H1 (cell line): ENCODE measurements around the gene FOXJ2. TPM values are rescaled to one million over a fixed set of nuclear protein-coding genes. Genes with fewer than 3 reads are reported as not detected.

Experiments used
- CTCF ChIA-PET: fragments of 300-600 bp; sonication (Branson Sonifier 250); formaldehyde crosslinking; loops from one replicate; lab custom pipeline; 2021; ENCODE audit not compliant: partially characterized antibody; lab: Charles Lee
- POLR2A ChIA-PET: fragments of 300-600 bp; sonication (Branson Sonifier 250); formaldehyde crosslinking; loops from one replicate; lab custom pipeline; 2021; ENCODE audit warnings: inconsistent platforms; ENCODE audit not compliant: partially characterized antibody; lab: Charles Lee
- DNase-seq, 2 experiments: peaks; one replicate each; pipeline versions ENCODE4 v3.0.0 to v3.0.0-alpha.2; 2010 to 2022; ENCODE audit warnings: low spot score in 2 of 2, low read depth in 1 of 2, mixed read lengths in 1 of 2
- FAIRE-seq: peaks from 2 replicates; lab custom pipeline; 2011; peaks lifted over from hg19 to GRCh38; lab: Jason Lieb, UNC
- H2AFZ ChIP-seq: 2 replicates; pipeline ENCODE4 v1.8.1; 2012; ENCODE audit warnings: low read length, inconsistent platforms
- H2AK5ac ChIP-seq: 2 replicates; pipeline ENCODE4 v1.6.1; 2013; ENCODE audit warnings: low read depth, low read length
- H2BK120ac ChIP-seq: replicated peaks from 2 replicates; pipeline ENCODE3; 2013; ENCODE audit warnings: low read depth, low read length, inconsistent platforms
- H2BK12ac ChIP-seq: 2 replicates; pipeline ENCODE4 v1.6.1; 2013; ENCODE audit warnings: low read depth, low read length
- H2BK15ac ChIP-seq: 2 replicates; pipeline ENCODE4 v1.6.1; 2013; ENCODE audit warnings: low read length
- H2BK20ac ChIP-seq: 2 replicates; pipeline ENCODE4 v1.6.1; 2013; ENCODE audit warnings: low read length
- H2BK5ac ChIP-seq: 2 replicates; pipeline ENCODE4 v1.6.1; 2013; ENCODE audit warnings: low read depth, low read length
- H3K14ac ChIP-seq: 2 replicates; pipeline ENCODE4 v1.6.1; 2013; ENCODE audit warnings: inconsistent platforms; ENCODE audit not compliant: insufficient read length
- H3K18ac ChIP-seq: 2 replicates; pipeline ENCODE4 v1.6.1; 2013; ENCODE audit warnings: low read length; ENCODE audit errors: extremely low read depth
- H3K23ac ChIP-seq: 2 replicates; pipeline ENCODE4 v1.6.1; 2013; ENCODE audit warnings: inconsistent platforms; ENCODE audit not compliant: insufficient read length
- H3K23me2 ChIP-seq: 2 replicates; pipeline ENCODE4 v1.6.1; 2013; ENCODE audit warnings: low read depth, low read length
- H3K27ac ChIP-seq: 2 replicates; pipeline ENCODE4 v1.6.1; 2011; ENCODE audit warnings: low read depth, low read length, inconsistent platforms
- H3K27me3 ChIP-seq, 4 experiments: replicated peaks in 1 of 4; 1 replicate in 1 of 4; 2 replicates in 3 of 4; pipeline versions ENCODE4 v1.6.1 to v1.8.1; 2011 to 2013; ENCODE audit warnings: low read length in 3 of 4, mild to moderate bottlenecking in 3 of 4, inconsistent platforms in 2 of 4, mixed read lengths in 2 of 4, moderate library complexity in 1 of 4; ENCODE audit not compliant: control insufficient read depth in 3 of 4, insufficient read depth in 3 of 4; ENCODE audit errors: extremely low read depth in 1 of 4
- H3K36me3 ChIP-seq, 4 experiments: 2 replicates each; pipeline versions ENCODE4 v1.6.1 to v1.8.1; 2011 to 2013; ENCODE audit warnings: mild to moderate bottlenecking in 4 of 4, low read length in 3 of 4, moderate library complexity in 2 of 4, control low read depth in 1 of 4, inconsistent platforms in 1 of 4; ENCODE audit not compliant: insufficient read depth in 4 of 4, control insufficient read depth in 2 of 4
- H3K4ac ChIP-seq: replicated peaks from 2 replicates; pipeline ENCODE3; 2013; ENCODE audit warnings: low read length, low read depth, mixed read lengths, inconsistent platforms; ENCODE audit not compliant: insufficient read length
- H3K4me1 ChIP-seq, 4 experiments: replicated peaks in 1 of 4; 1 replicate in 1 of 4; 2 replicates in 3 of 4; pipeline versions ENCODE4 v1.6.1 to v1.8.1; 2011 to 2013; ENCODE audit warnings: low read length in 3 of 4, inconsistent platforms in 2 of 4, mixed read lengths in 1 of 4; ENCODE audit not compliant: insufficient read depth in 4 of 4, control insufficient read depth in 3 of 4
- H3K4me2 ChIP-seq, 2 experiments: 2 replicates each; pipeline versions ENCODE4 v1.6.1 to v1.8.1; 2011 to 2013; ENCODE audit warnings: low read depth in 2 of 2, low read length in 2 of 2, control low read depth in 1 of 2, inconsistent platforms in 1 of 2, mild to moderate bottlenecking in 1 of 2; ENCODE audit not compliant: insufficient read depth in 1 of 2
- H3K4me3 ChIP-seq, 4 experiments: fragments of 200-600, 300-600 bp in 1 of 4; sonication (generic), shearing (Covaris generic), sonication (Bioruptor Twin) in 1 of 4; 2 replicates each; pipeline versions ENCODE4 v1.5.1 to v1.8.1; 2011 to 2016; ENCODE audit warnings: low read length in 4 of 4, low read depth in 3 of 4, control low read depth in 2 of 4, inconsistent platforms in 2 of 4, mild to moderate bottlenecking in 2 of 4, mixed read lengths in 1 of 4, moderate library complexity in 1 of 4; ENCODE audit not compliant: insufficient read depth in 2 of 4; ENCODE audit errors: extremely low read depth in 1 of 4
- H3K56ac ChIP-seq: replicated peaks from 2 replicates; pipeline ENCODE3; 2013; ENCODE audit warnings: low read depth, mild to moderate bottlenecking, mixed read lengths, low read length, inconsistent platforms; ENCODE audit not compliant: insufficient read length
- H3K79me1 ChIP-seq: 2 replicates; pipeline ENCODE4 v1.6.1; 2013; ENCODE audit warnings: low read depth, low read length, control low read depth
- H3K79me2 ChIP-seq, 2 experiments: 2 replicates each; pipeline versions ENCODE4 v1.6.1 to v1.8.1; 2012 to 2013; ENCODE audit warnings: low read length in 2 of 2, mild to moderate bottlenecking in 2 of 2, inconsistent platforms in 1 of 2; ENCODE audit not compliant: insufficient read depth in 2 of 2, control insufficient read depth in 1 of 2
- H3K9ac ChIP-seq, 4 experiments: replicated peaks in 1 of 4; 1 replicate in 1 of 4; 2 replicates in 3 of 4; pipeline versions ENCODE4 v1.6.1 to v1.8.1; 2011 to 2013; ENCODE audit warnings: low read depth in 3 of 4, low read length in 3 of 4, control low read depth in 2 of 4, mild to moderate bottlenecking in 2 of 4, moderate library complexity in 2 of 4, inconsistent platforms in 1 of 4; ENCODE audit errors: extremely low read depth in 1 of 4
- H3K9me3 ChIP-seq, 2 experiments: 2 replicates each; pipeline versions ENCODE4 v1.6.1 to v1.8.1; 2012 to 2013; ENCODE audit warnings: mild to moderate bottlenecking in 2 of 2, moderate library complexity in 2 of 2, control low read depth in 1 of 2, inconsistent platforms in 1 of 2, low read depth in 1 of 2, low read length in 1 of 2, mixed read lengths in 1 of 2; ENCODE audit not compliant: insufficient read depth in 2 of 2
- H4K20me1 ChIP-seq, 2 experiments: replicated peaks in 1 of 2; 2 replicates each; pipeline versions ENCODE3 to v1.8.1; 2011 to 2013; ENCODE audit warnings: inconsistent platforms in 2 of 2, low read length in 2 of 2, mild to moderate bottlenecking in 1 of 2; ENCODE audit not compliant: insufficient read depth in 2 of 2, control insufficient read depth in 1 of 2
- H4K5ac ChIP-seq: 2 replicates; pipeline ENCODE4 v1.6.1; 2013; ENCODE audit warnings: low read length, low read depth, mixed read lengths, inconsistent platforms; ENCODE audit not compliant: insufficient read length
- H4K8ac ChIP-seq: 2 replicates; pipeline ENCODE4 v1.8.0; 2013; ENCODE audit warnings: mild to moderate bottlenecking, moderate library complexity, low read length, inconsistent platforms; ENCODE audit not compliant: insufficient read depth; ENCODE audit errors: extremely low read depth
- H4K91ac ChIP-seq: replicated peaks from 2 replicates; pipeline ENCODE3; 2013; ENCODE audit warnings: low read length, mixed read lengths, inconsistent platforms; ENCODE audit not compliant: insufficient read length
- ASH2L ChIP-seq: fragments of 200-600, 300-600 bp; sonication (generic); IDR thresholded peaks from one replicate; pipeline ENCODE4 v1.7.1; 2017; ENCODE audit warnings: low read length
- EGR1 ChIP-seq: IDR thresholded peaks from 2 replicates; pipeline ENCODE4 v1.6.1; 2011; ENCODE audit warnings: low read depth, low read length, borderline replicate concordance
- EZH2 ChIP-seq: fragments of 200-600 bp; sonication (generic); IDR thresholded peaks from 2 replicates; pipeline ENCODE4 v1.7.1; 2012; ENCODE audit warnings: low read depth, mild to moderate bottlenecking, moderate library complexity, low read length, inconsistent platforms; ENCODE audit not compliant: severe bottlenecking
- NANOG ChIP-seq: IDR thresholded peaks from 2 replicates; pipeline ENCODE4 v1.6.1; 2011; ENCODE audit warnings: low read length, low read depth, mild to moderate bottlenecking, inconsistent platforms; ENCODE audit not compliant: insufficient read depth, poor library complexity, severe bottlenecking
- NRF1 ChIP-seq: IDR thresholded peaks from 2 replicates; pipeline ENCODE4 v1.6.1; 2011; ENCODE audit warnings: mild to moderate bottlenecking, low read depth, low read length, improper control_type of control experiment
- POLR2A ChIP-seq, 2 experiments: IDR thresholded peaks; 1 replicate in 1 of 2; 2 replicates in 1 of 2; pipeline ENCODE4 v1.6.1; 2011; ENCODE audit warnings: low read depth in 2 of 2, low read length in 2 of 2, mild to moderate bottlenecking in 2 of 2; ENCODE audit errors: control extremely low read depth in 1 of 2
- POLR2AphosphoS5 ChIP-seq: IDR thresholded peaks from 2 replicates; pipeline ENCODE4 v1.6.1; 2011; ENCODE audit warnings: low read depth, low read length
- SIN3A ChIP-seq, 2 experiments: IDR thresholded peaks in 1 of 2; conservative IDR thresholded peaks in 1 of 2; 2 replicates each; pipeline ENCODE4 v1.6.1; 2011 to 2012; ENCODE audit warnings: low read length in 2 of 2, improper control_type of control experiment in 1 of 2, low read depth in 1 of 2, mild to moderate bottlenecking in 1 of 2
- SP2 ChIP-seq: IDR thresholded peaks from 2 replicates; pipeline ENCODE4 v1.6.1; 2012; ENCODE audit warnings: mild to moderate bottlenecking, low read length, inconsistent platforms
- SP4 ChIP-seq: IDR thresholded peaks from 2 replicates; pipeline ENCODE4 v1.6.1; 2012; ENCODE audit warnings: low read length, inconsistent platforms
- TBP ChIP-seq: IDR thresholded peaks from 2 replicates; pipeline ENCODE4 v1.6.1; 2011; ENCODE audit warnings: low read depth, low read length, improper control_type of control experiment
- YY1 ChIP-seq: IDR thresholded peaks from 2 replicates; pipeline ENCODE4 v1.6.1; 2011; ENCODE audit warnings: low read depth, mild to moderate bottlenecking, low read length
- whole genome bisulfite sequencing, 2 experiments: shearing (Covaris generic) in 1 of 2; methylation state at CpG; one replicate each; pipeline versions ENCODE4 v1.1.6 to v1.1.7; 2013 to 2015; ENCODE audit warnings: low lambda C conversion rate in 2 of 2, mixed read lengths in 2 of 2, inconsistent platforms in 1 of 2, low coverage in 1 of 2, missing lambda C conversion rate in 1 of 2; ENCODE audit not compliant: insufficient replicate concordance in 2 of 2, insufficient coverage in 1 of 2, insufficient read length in 1 of 2; ENCODE audit errors: extremely low coverage in 1 of 2, missing lambda C conversion rate in 1 of 2; 5-methylcytosine and 5-hydroxymethylcytosine counted together
- polyA plus RNA-seq, 7 experiments: library from polyadenylated mRNA; depleted of rRNA in 3 of 7; stranded (reverse) in 5 of 7; unstranded in 2 of 7; fragments of >200 nt in 5 of 7; fragments of 200-250 nt in 2 of 7; gene quantifications; 1 replicate in 5 of 7; 2 replicates in 1 of 7; 4 replicates in 1 of 7; pipeline versions ENCODE4 v1.2.1 to v1.2.3, GENCODE V29; 2011 to 2013; ENCODE audit warnings: missing spikeins in 2 of 7, mixed read lengths in 2 of 7
- total RNA-seq: library from RNA; stranded (reverse); fragmentation: NEBNext Ultra II Directional; extraction: Animal tissue kit (Norgen Biotek cat#: 25700); gene quantifications from 2 replicates; pipeline ENCODE4 v1.2.1, GENCODE V29; 2021

Gene FOXJ2
- total and polyA plus RNA-seq, 2 of the 8 experiments (the other 6 are each of a cell fraction or from before 2014, with no cell fraction given): 4.2 to 9.3 TPM

DNA sequence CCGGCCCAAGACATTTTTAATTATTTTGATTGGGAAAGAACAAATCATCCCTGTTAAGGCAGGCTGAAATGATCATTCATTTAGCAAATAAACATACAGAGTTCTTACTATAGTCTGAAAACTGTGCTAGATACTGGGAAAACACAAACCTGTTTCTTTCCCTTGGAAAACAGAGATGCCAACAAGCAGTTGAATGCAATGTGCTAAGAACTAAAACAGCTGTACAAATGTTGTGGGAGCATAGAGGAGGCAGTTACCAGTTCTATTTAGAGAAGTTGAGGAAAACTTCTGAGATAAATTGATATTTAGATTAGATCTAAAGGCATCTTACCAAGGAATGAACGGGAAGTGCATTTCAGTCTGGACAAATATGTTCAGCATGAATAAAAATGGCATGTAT is 46.4 kb downstream of the FOXJ2 start:
- TF ChIP-seq YY1: no peak
- TF ChIP-seq ASH2L: no peak
- no peak for TF ChIP-seq SP4
- TF ChIP-seq SP2: no peak
- TF ChIP-seq NANOG: no peak
- no peak for TF ChIP-seq TBP
- no peak for TF ChIP-seq POLR2A (IDR thresholded peaks at IDR 0.05; ENCODE audit: control extremely low read depth in 1 of 2, low read depth in 2 of 2, low read length in 2 of 2)
- no peak for TF ChIP-seq EGR1
- TF ChIP-seq NRF1: no peak
- no peak for TF ChIP-seq POLR2AphosphoS5
- TF ChIP-seq EZH2: no peak
- TF ChIP-seq SIN3A (conservative IDR thresholded peaks at IDR 0.05 in 1 of 2, IDR thresholded peaks at IDR 0.05 in 1 of 2; ENCODE audit: low read depth in 1 of 2, low read length in 2 of 2): no peak

More for the DNA sequence above, 46.4 kb downstream of the FOXJ2 start:
- H3K4me3 ChIP-seq: no peak overlapping the region
- H2BK120ac ChIP-seq: no peak overlapping the region
- ChIA-PET POLR2A (interaction anchor here (1.3 to 1.6 kb wide), 2 partner anchors 34 to 36 kb away, joined by 3 to 4 read pairs; no protein-coding TSS in a partner anchor), CTCF (interaction anchor here (0.9 to 11.1 kb wide), 19 partner anchors 9 to 441 kb away, joined by 3 to 146 read pairs (median 5); partner anchors contain the start of gene C3AR1)
- H2BK5ac ChIP-seq: no peak overlapping the region
- peaks cover 0 to 15% of the 10 kb centered on the region in 2 experiments; a peak in 2 of 4 replicates for H3K79me2 ChIP-seq
- no peak overlapping the region for H3K23ac ChIP-seq
- H2BK20ac ChIP-seq: no peak overlapping the region
- H4K91ac ChIP-seq: no peak overlapping the region
- H3K18ac ChIP-seq: no peak overlapping the region
- H2BK15ac ChIP-seq: no peak overlapping the region
- no peaks in the 10 kb centered on the region for H4K20me1 ChIP-seq
- H2AFZ ChIP-seq: no peak overlapping the region
- 89% methylated on average over 2 of the region's 2 CpGs; no CpG with 5 or more reads in 1 of the 2 experiments for WGBS, 2 experiments
- H3K36me3 ChIP-seq: no peaks in the 10 kb centered on the region
- H4K5ac ChIP-seq: no peak overlapping the region
- no peak overlapping the region for H2AK5ac ChIP-seq
- H3K14ac ChIP-seq: no peak overlapping the region
- H3K9ac ChIP-seq: no peak overlapping the region
- H3K56ac ChIP-seq: no peak overlapping the region
- H3K4me2 ChIP-seq: no peak overlapping the region
- H3K27ac ChIP-seq: no peak overlapping the region
- no peaks in the 10 kb centered on the region; the same call in 1 of the 2 replicates for H3K23me2 ChIP-seq
- H3K9me3 ChIP-seq: no peaks in the 10 kb centered on the region
- peaks cover 6% of the 10 kb centered on the region for H3K79me1 ChIP-seq
- H3K4me1 ChIP-seq: 0 out of 7 replicates have a peak, but pooled peaks cover 0 to 3% (median 0%) of the 10 kb centered on the region in 4 experiments
- no peaks in the 10 kb centered on the region for H3K27me3 ChIP-seq
- no peak overlapping the region for H3K4ac ChIP-seq
- no peak for DNase-seq
- no peak for FAIRE-seq
- no peak overlapping the region for H2BK12ac ChIP-seq
- H4K8ac ChIP-seq: no peak overlapping the region
